HCT116 (cell line): ENCODE measurements around the gene POP4.

ENCODE experiments used
- SIN3A ChIP-seq: IDR thresholded peaks from 2 replicates; pipeline ENCODE4 v1.6.1; 2012; ENCODE audit warnings: low read depth
- ZNF274 ChIP-seq: fragments of 200-500 bp; sonication (Bioruptor generic); IDR thresholded peaks from 2 replicates; pipeline ENCODE4 v1.6.1; 2014; ENCODE audit warnings: mild to moderate bottlenecking, low read depth, low read length, inconsistent platforms
- TF ChIP-seq, protein P1 (sequence below), 3 experiments: fragments of 200-600 bp in 1 of 3; sonication (generic) in 1 of 3; IDR thresholded peaks in 2 of 3; conservative IDR thresholded peaks in 1 of 3; 2 replicates each; pipeline ENCODE4 v1.5.1; 2012 to 2017; ENCODE audit warnings: low read depth in 2 of 3, low read length in 2 of 3, antibody characterized with exemption in 1 of 3, borderline replicate concordance in 1 of 3, control low read depth in 1 of 3, mild to moderate bottlenecking in 1 of 3, mixed read lengths in 1 of 3, mixed run types in 1 of 3, moderate library complexity in 1 of 3; ENCODE audit not compliant: insufficient read depth in 1 of 3
- TF ChIP-seq, protein P2 (sequence below): IDR thresholded peaks from 2 replicates; pipeline ENCODE4 v1.6.1; 2012; ENCODE audit warnings: low read depth

DNA sequence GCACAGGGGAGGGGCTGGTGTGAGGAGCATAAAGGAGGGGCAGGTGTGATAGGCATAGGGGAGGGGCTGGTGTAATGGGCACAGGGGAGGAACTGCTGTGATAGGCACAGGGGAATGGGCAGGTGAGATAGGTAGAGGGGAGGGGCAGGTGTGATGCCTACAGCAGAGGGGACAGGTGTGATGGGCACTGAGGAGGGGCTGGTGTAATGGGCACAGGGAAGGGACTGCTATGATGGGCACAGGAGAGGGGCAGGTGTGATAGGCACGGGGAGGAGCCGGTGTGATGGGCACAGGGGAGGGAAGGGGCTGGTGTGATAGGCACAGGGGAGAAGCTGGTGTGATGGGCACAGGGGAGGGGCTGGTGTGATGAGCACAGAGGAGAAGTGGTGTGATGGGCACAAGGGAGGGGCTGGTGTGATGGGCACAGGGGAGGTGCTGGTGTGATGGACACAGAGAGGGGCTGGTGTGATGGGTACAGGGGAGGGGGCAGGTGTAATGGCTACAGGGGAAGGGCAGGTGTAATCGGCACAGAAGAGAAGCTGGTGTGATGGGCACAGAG lies 39.5 kb upstream of the POP4 start:
- TF ChIP-seq, protein P1, sequence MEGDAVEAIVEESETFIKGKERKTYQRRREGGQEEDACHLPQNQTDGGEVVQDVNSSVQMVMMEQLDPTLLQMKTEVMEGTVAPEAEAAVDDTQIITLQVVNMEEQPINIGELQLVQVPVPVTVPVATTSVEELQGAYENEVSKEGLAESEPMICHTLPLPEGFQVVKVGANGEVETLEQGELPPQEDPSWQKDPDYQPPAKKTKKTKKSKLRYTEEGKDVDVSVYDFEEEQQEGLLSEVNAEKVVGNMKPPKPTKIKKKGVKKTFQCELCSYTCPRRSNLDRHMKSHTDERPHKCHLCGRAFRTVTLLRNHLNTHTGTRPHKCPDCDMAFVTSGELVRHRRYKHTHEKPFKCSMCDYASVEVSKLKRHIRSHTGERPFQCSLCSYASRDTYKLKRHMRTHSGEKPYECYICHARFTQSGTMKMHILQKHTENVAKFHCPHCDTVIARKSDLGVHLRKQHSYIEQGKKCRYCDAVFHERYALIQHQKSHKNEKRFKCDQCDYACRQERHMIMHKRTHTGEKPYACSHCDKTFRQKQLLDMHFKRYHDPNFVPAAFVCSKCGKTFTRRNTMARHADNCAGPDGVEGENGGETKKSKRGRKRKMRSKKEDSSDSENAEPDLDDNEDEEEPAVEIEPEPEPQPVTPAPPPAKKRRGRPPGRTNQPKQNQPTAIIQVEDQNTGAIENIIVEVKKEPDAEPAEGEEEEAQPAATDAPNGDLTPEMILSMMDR (IDR thresholded peaks at IDR 0.05 in 2 of 3, conservative IDR thresholded peaks at IDR 0.05 in 1 of 3; ENCODE audit: borderline replicate concordance in 1 of 3, insufficient read depth in 1 of 3, low read depth in 2 of 3, low read length in 2 of 3) = no peak
- TF ChIP-seq SIN3A = no peak
- no peak for TF ChIP-seq ZNF274
- TF ChIP-seq, protein P2, sequence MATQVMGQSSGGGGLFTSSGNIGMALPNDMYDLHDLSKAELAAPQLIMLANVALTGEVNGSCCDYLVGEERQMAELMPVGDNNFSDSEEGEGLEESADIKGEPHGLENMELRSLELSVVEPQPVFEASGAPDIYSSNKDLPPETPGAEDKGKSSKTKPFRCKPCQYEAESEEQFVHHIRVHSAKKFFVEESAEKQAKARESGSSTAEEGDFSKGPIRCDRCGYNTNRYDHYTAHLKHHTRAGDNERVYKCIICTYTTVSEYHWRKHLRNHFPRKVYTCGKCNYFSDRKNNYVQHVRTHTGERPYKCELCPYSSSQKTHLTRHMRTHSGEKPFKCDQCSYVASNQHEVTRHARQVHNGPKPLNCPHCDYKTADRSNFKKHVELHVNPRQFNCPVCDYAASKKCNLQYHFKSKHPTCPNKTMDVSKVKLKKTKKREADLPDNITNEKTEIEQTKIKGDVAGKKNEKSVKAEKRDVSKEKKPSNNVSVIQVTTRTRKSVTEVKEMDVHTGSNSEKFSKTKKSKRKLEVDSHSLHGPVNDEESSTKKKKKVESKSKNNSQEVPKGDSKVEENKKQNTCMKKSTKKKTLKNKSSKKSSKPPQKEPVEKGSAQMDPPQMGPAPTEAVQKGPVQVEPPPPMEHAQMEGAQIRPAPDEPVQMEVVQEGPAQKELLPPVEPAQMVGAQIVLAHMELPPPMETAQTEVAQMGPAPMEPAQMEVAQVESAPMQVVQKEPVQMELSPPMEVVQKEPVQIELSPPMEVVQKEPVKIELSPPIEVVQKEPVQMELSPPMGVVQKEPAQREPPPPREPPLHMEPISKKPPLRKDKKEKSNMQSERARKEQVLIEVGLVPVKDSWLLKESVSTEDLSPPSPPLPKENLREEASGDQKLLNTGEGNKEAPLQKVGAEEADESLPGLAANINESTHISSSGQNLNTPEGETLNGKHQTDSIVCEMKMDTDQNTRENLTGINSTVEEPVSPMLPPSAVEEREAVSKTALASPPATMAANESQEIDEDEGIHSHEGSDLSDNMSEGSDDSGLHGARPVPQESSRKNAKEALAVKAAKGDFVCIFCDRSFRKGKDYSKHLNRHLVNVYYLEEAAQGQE = no peak
